Activated T-helper 1 cell treated with Interleukin-2 at 50 U/mL for 16 hours (primary cell): ENCODE results near the gene AJAP1.

Experiments used
- DNase-seq: peaks from one replicate; pipeline ENCODE4 v3.0.0-alpha.2; 2020; ENCODE audit warnings: low read depth

AJAP1 gene

DNA sequence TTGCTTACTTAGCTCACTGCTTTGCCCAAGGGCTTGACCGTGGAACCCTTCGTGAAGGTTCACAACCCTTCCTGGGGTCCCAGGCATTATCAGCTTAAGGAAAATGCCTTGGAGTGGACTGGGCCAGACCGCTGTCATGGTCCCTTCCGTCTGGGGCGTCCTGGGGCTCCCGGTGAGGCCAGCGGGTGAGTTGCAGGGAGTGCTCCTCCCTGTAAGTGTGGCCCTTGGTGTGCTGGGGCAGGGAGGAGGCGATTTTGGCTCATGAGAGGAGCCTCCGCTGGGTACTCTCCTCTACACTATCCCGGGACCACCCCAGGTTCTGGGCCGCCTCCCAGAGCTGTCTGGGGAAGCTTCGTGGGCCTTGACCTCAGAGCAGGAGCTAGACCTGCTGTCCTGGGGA lies 48.1 kb downstream of the AJAP1 start:
- no peak for DNase-seq

DNA sequence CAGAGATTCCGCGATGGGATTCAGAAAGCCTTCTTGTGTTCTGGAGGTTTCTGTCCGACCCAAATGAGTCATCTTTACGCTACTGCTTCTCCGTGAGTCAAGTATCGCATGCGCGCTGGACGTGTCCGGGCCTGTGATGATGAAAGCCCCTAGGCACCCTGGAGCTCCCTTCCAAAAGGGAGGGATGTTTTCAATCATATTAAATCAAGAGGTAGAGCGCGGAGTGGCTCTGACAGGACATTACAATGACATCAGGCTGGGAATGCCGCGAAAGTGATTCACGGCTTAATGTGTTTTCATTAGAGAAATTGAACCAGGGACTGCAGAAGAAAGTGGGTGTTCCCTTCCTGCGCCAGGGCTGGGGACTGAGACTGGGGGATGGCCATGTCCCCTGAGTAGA lies 48.5 kb downstream of the AJAP1 start:
- no peak for DNase-seq

DNA sequence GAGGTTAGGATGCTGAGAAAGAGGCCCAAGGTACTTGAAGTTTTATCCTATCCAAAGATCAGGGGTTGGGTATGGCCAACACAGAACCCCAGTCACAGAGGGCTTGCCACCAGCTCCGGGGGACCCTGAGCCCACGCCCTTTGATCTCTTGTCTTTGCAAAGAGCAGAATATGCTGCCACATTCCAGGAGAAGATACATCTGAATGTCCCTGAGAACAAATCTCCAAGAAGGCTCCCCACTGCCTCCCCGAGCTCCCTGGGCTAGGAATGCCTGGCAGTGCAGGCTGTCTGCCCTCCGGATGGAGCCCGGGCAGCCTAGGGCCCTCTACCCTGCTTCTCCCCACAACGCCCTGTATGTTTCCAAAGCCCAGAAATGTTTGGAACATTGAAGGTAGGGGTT lies 49.2 kb downstream of the AJAP1 start:
- no peak for DNase-seq

DNA sequence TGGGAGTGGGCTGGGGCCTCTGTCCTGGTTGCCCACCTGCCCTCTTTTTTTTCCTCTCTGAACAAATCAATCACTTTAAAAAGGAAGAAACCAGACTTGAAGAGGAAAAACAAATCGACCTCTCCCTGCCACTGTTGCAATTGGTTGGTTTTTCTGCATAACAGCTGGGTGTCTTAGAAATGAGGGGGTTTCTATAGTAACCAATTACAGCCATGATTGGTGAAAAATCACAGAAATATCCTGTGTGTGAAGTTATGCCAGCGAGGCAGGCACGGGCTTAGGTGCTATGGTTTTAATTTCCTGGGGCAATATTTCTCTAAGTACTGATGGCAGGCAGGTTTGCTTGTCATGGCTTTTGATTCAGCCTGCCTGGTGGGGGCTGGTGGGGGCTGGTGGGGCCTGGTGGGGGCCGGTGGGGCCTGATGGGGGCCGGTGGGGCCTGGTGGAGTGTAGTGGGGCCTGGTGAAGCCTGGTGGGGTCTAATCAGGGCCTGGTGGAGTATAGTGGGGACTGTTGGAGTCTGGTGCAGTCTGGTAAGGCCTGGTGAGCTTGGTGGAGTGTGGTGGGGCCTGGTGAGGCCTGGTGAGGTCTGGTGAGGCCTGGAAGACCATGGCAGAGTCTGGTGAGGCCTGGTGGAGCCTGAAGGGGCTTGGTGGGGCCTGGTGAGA lies 54.6 kb downstream of the AJAP1 start:
- DNase-seq, result no peak

DNA sequence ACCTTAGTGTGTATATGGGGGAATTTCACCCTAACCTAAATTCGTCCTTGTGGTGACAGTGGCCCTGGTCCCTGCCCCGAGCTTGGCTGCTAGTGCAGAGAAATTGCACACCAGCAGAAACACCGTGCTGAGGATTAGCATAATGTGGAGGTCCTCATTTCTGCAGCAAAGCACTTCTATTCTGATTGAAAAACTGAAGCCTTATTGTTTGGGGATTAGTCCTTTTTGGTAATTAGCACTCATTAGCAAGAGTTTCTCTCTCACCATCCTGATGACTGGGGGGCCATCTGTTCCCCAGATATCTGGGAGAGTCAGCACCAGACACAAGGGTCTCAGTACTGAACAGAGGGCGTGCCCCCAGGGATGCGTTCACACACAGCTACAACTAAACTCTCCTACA lies 55.2 kb downstream of the AJAP1 start:
- no peak for DNase-seq

DNA sequence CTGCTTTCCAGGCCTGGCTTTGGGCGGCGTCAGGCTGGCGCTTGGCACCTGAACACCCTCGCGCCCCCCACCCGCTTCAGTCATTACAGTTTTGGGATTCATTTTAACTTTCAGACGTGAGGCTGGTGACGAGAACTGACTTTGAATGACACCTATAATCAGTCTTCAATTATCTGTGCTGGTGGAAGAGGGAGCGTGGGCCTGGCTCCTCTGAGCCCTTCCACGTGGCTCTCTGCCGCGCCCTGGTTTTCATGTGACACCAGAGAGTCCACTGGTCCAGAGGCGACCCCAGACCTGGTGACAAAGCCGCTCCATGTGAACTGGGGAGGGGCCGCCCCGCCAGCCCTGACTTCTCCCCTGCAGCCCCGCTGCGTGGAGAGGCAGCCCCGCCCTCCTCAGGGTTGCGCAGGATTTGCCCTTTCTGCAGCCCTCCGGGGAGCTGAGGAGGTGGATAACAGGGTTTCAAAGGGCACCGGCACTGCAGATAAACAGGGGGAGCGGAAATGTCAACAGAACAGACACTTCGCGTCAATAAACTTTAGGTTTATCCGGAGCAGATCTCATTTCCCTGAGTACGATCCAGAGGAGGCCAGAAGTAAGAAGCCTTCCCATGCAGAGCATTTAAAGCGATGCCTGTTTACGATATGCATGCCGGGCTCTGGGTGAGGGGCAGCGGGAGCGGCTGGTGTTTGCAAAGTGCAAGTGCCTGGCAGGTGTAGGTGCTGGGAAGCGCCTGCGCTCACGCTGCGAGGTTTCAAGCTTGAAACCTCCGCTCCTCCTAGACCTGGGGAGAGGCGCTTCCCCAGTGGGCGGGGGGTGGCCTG lies 56.4 kb downstream of the AJAP1 start:
- no peak for DNase-seq

DNA sequence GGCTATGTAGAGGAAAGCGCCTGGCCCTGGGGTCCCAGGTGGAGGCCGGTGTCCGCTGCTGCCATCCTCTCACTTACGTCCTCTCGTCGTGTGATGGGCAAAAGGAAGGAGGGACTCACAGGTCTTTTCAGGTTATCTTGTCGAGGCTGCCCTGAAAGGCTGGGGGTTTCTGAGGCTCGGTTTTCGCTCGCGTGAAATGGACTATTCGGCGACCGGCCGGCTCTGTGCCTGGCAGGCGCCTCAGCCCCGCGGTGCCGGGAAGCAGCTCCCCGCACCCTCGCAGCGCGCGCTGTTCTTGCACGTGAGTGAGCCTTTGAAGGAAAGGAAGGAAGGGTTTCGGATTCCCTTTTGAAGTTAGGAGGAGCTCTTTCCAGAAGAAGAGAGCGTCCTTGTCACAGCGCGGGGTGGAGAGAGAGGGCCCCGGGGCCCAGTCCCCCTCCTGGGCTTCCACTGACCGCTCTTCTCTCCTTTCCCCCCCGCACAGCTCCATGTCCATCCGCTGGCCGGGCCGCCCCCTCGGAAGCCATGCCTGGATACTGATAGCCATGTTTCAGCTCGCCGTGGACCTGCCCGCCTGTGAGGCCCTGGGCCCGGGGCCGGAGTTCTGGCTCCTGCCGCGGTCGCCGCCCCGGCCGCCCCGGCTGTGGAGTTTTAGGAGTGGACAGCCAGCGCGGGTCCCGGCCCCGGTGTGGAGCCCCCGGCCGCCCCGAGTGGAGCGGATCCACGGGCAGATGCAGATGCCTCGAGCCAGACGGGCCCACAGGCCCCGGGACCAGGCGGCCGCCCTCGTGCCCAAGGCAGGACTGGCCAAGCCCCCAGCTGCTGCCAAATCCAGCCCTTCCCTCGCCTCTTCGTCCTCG lies 57.2 kb downstream of the AJAP1 start:
- DNase-seq, result no peak

DNA sequence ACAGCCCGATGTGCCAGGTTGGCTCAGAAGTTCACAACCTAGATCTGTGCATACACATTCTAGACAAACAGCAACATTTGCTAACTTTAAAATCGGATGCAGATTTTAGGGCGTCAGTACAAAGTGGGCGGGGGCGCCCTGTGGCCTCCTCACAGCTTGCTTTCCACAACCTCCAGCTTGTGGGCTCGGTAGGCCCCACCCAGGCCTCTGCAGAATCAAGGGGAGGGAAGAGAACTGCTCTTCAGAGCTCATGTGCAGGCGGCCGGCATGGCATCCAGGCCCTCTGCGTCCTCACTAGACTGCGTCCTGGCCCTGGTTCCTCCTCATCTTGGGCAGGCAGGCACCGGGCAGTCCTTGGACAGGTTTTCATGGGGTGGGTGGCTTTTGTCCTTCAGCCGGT lies 59.3 kb downstream of the AJAP1 start:
- DNase-seq, result no peak

DNA sequence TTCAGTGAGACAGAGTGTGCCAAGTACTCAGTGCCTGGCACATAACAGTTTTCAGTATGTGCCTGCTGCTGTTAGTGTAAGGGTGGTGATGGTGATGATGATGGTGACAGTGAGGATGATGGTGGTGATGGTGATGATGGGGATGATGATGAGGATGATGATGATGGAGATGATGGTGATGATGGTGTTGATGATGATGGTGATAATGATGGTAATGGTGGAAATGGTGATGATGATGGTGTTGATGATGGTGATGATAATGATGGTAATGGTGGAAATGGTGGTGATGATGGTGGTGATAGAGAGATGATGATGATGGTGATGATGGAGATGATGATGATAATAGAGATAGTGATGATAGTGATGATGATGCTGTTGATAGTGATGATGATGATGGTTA lies 62.0 kb downstream of the AJAP1 start:
- no peak for DNase-seq

DNA sequence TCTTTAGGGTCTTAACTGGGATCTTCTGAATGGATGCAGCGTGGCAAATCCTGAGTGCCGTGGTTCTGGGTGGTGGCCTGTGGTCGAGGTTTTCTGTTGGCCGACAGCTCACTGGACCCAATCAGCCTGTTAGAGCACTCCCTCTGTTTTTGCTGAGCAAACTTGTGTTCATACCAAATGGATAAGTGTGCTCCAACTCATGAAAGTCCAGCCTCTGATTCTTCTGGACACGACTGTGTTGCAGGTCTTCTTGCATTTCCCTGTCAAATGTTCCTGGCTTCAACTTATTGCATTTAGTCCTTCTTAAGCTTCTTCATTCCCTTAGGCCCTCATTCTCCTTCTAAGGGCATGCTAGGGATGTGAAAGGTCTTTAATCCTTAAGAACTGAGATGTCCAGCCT lies 63.7 kb downstream of the AJAP1 start:
- no peak for DNase-seq

DNA sequence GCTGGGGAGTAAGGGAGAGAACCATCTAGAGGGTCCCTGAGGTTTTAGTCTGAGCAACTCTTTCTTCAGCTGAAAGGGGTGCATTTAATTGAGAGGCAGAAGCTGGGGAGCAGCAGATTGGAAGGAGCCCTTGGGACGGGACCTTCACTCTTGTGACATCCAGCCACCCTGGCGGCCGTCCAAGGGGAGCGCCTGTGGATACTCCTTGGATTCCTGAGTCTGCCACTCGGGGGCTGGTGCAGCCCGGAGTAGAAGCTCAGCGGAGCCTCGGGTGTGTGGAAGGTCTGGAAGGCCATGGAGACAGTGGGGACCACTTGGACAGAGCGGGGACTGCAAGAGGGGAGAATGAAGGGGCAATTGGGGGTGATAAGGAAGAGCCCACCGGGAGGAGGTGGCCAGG lies 68.7 kb downstream of the AJAP1 start:
- DNase-seq, result no peak

DNA sequence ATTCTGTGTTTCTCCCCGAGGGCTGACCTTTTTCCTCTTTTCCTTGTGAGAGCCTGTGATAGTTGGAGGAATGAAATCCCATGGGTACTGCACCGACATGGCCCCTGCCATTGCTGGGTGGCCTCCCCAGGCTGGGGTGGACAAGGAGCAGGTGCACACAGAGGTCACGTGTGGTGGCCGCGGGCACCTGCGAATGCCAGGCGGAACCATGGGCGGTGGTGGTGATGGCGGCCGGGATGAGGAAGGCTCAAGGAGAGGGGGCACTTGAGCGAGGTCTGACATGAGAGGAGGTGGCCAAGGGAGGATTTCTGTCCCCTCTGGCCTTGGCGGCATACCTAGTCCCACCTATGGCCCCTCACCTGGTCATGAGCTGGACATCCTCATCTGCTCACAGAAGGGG lies 69.6 kb downstream of the AJAP1 start:
- DNase-seq, result no peak

DNA sequence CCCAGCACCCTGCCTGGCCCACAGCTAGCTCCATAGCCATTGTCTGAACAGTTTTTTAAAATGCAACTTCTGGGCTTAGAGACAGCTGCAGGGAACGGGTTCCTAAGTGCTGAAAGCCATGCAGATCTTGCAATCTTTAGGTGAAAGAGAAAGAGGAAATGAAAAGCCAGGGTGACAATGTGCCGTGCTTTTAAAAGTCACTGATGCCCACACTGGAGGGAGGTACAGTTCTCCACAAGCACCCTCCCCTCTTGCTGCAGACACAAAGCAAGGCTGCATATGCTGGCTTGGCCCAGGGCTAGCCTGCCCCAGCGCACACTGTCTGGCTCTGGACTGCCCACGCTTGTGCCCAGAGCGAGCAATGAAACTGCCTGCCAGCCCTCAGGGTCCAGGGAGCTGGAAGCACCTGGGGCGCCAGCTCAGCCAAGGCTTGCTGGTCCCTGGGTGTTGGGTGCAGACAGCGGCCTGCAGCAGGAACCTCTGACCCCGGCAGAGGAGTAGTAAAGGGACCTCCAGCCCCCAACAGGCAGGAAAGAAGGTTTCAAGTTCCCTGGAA lies 70.4 kb downstream of the AJAP1 start:
- DNase-seq, result no peak

DNA sequence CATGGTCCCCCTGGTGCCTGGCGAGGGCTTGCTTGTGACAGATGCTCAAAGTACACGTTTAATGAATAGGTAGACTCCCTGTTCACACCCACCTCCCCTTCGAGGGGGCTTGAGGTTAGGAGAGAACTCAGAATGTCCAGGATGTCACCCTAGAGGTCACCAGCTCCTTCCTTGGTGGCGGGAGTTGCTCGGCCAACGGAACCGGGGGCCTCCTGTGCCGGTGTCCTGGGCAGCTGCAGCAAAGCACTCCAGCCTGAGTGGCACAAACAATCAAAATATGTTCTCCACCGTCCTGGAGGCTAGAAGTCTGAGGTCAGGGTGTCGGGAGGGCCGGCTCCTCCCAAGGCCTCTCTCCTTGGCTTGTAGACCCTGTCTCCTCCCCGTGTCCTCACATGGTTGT lies 71.0 kb downstream of the AJAP1 start:
- DNase-seq, result no peak

DNA sequence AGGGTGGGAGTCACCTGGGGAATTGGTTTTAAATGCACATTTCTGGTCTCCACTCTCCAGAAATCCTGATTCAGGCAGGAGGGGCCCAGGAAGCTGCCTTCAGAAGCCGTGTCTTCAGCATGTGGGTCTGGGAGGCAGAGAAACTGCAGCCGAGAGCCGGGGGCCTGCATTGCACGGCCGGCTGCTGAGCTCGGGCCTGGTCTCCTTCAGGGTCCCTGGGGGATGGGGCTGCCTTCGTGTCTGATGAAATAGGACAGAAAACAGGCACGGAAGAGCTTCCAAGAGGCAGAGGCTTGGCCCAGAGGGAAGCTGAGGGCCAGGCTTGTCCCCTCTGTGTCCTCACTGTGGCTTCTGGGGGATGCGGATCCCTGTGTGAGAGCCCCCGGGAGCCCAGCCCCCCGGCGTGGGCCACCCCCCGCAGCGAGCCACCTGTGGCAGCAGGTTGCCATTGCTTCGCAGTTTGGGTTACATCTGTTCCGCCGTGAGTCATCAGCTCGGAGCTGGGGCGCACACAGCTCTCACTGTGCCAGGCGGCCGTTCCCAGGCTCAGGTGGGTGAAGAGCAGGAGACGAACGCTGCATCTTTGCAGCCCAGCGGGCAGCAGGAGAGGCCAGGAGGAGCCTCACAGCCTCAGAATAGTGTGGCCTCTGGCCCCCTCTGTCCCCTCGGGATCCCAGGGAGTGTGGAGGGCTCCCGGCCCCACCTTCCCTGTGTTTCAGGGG lies 72.4 kb downstream of the AJAP1 start:
- no peak for DNase-seq

DNA sequence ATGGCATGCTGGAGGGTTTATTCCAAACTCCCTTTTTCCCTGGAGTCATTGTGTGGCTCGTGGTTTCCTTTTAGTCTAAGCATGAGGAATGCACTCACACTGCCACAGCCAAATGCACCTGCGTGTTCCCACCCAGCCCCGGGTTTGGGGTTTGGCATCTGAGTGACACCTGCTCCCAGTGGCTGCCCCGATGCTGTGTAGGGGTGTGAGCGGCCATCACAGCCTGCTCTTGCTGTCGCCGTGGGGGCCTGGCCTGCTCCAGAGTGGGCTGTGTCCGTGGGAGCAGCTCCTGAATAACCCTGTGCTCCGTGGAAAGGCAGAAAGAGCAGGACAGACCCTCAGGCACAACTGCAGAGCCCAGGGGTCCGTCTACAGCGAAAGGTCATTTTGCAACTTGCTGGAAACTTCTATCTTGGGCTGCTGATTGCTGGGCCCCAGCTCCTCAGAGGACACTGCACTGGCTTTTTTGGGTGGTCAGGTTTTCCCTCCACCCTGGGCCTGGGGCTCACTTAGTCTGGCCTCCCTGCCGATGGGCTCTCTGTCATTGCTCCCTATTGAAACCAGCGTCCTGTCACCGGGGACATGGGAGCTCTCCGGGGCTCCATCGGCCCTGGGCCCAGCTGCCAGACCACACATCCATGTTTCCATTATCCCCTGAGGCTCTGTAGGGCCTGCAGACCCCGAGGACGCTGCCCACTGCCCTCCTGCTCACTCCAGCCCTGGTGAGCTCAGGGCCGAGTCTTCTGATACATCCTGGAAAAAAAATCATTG lies 74.1 kb downstream of the AJAP1 start:
- no peak for DNase-seq

DNA sequence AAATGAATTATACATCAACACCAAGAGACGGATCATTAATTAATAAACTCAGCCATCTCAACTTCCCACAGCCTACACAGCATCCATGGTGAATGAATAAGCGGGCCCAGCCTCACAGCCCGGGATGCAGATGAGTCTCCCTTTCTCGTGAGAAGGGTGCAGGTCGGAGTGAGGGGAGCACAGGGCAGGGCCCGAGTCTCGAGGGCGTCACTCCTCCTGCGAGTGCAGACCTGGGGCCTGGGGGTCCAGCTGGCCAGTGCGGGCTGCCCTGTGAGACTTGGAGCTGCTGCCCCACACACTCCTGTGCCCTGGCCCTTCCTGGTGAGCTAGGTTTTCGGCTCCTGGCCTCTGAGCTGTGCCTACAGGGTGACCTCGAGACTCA lies 74.7 kb downstream of the AJAP1 start:
- DNase-seq, result no peak

DNA sequence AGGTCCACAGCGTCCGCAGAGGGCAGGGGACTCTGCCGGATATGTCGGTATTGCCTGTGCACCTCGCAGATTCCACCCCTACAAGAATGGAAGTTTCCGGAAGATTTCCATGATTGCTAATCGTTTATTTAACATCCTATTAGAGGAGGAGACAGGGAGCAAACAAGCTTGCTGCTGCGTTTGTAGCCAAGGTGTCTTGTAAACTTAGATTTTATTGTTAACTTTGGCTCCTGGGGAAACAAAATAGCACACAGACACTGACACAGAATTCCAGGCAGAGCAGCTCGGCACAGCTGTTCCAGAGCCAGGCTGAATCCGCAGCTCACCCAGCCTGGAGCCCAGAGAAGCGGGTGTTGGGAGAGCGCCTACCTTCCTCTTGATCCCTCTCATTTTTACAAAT lies 75.7 kb downstream of the AJAP1 start:
- no peak for DNase-seq

DNA sequence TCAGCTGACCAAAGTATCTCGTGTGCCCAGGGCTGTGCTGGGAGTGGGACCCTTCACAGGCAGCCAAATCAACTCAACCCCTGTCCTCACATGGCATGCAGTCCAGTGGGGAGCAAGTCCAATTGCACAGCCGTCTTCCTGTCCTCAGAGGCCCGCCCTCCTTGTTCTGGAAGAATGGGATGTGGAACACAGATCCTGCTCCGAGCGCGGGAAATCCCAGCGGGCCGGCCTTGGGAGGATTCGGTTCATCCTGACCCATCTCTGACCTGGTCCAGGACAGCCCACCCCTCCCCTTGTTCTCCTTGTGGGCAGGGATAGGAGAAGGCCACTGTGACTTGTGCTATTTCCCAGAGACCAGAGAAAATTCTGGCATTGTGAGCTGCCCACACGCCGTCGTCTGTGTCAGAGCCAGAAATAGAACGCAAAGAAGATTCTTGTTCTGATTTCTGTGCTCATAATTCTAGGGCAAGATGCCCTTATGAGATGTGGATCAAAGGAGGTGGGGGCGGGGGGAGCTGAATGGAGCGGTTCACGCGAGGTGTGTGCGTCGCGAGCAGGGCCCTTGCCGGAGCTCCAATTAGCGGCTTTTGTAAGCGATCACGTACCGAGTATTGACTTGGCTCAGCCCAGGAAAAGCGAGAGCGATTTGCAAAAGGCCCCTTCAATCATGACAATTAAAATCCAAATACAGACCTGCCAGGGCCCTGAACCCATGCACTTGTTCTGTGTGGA lies 79.2 kb downstream of the AJAP1 start:
- no peak for DNase-seq

DNA sequence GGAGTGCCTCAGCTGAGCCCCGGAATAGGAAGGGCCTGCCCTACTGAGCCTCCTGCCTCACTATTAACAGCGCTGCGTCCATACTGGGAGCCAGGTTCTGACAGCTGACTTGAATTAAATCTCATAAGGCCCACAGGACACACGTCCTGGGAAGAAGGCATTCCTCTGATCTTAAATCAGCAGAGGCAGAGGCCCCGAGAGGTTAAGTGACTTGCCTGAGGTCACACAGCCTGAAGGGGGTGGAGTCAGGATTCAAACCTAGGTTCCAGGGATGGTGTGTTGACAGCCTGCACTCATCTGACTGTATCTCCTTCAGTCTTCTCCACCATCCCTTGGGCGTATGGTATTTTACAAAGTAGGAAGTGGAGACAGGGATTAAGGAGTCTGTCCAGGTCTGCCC lies 79.8 kb downstream of the AJAP1 start:
- DNase-seq, result no peak

DNA sequence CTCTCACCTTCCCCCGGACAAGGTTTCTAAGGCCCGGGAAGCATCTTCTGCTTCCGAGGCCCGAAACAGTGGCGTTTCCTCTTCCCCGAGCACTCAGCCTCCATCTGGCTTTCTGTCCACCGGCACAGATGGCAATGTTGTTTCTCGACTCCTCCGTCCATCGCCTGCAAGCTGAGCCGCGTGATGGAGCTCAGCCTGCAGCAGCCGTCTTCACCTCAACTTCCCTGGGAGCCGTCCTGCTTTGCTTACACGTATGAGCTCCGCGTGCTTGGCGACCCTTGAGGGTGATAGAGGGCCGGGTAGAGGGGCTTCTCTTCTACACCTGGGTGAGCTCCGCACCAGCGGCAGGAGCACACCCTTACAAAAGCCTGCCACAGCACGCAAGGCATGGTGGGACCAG lies 80.4 kb downstream of the AJAP1 start:
- DNase-seq, result no peak
